K562 (cell line): ENCODE results near the gene HOXB7. TPM values are rescaled to one million over a fixed set of nuclear protein-coding genes. Genes with fewer than 3 reads are reported as not detected.

Source experiments
- NR3C1 ChIP-seq: sonication (generic); formaldehyde crosslinking; IDR thresholded peaks from 2 replicates; pipeline ENCODE4 v1.8.1; 2022; ENCODE audit warnings: missing genetic modification reagents
- SMAD2 ChIP-seq: fragments of 150-350 bp; IDR thresholded peaks from 2 replicates; pipeline ENCODE4 v1.6.1; 2014; ENCODE audit warnings: low read depth, mild to moderate bottlenecking, low read length
- ZBTB1 ChIP-seq: sonication (generic); formaldehyde crosslinking; IDR thresholded peaks from 2 replicates; pipeline ENCODE4 v1.8.1; 2023; ENCODE audit warnings: missing genetic modification reagents, low read depth, mild to moderate bottlenecking, borderline replicate concordance
- ZNF717 ChIP-seq: fragments of 250-450 bp; sonication (Bioruptor Pico); IDR thresholded peaks from 2 replicates; pipeline ENCODE4 v1.5.0; 2021
- polyA plus RNA-seq, 8 experiments: library from polyadenylated mRNA; depleted of rRNA in 4 of 8; stranded (reverse) in 5 of 8; unstranded in 3 of 8; fragments of >200 nt; fragmentation: Nextera tagmentation in 2 of 8; fragmentation: Illumina TruSeq in 1 of 8; extraction: Ambion mirVana in 2 of 8; extraction: Trizol in 1 of 8; gene quantifications; 2 replicates each; pipeline versions ENCODE4 v1.2.1 to v1.2.3, GENCODE V29; 2011 to 2014; ENCODE audit warnings: inconsistent platforms in 1 of 8, missing spikeins in 1 of 8
- total RNA-seq, 7 experiments: library from RNA; depleted of rRNA in 6 of 7; stranded (reverse); fragments of >200 nt in 6 of 7; fragmentation: Illumina TruSeq in 2 of 7; extraction: Trizol in 2 of 7; gene quantifications; 2 replicates each; pipeline versions ENCODE4 v1.2.1 to v1.2.3, GENCODE V29; 2011 to 2021; ENCODE audit warnings: low replicate concordance in 1 of 7
- TF ChIP-seq, protein P1 (sequence below), 2 experiments: fragments of 450-650 bp in 1 of 2; sonication (generic) in 1 of 2; formaldehyde crosslinking in 1 of 2; IDR thresholded peaks; 2 replicates each; pipeline versions ENCODE4 v1.7.1 to v1.9.0; 2016 to 2022; ENCODE audit warnings: inconsistent platforms in 1 of 2, mild to moderate bottlenecking in 1 of 2, missing genetic modification reagents in 1 of 2
- TF ChIP-seq, protein P2 (sequence below), 2 experiments: fragments of 450-650 bp; conservative IDR thresholded peaks; 2 replicates each; pipeline ENCODE4 v1.6.1; 2017; ENCODE audit warnings: mild to moderate bottlenecking in 2 of 2, moderate library complexity in 2 of 2
- TF ChIP-seq, protein P3 (sequence below): fragments of 250-450 bp; sonication (Bioruptor Pico); IDR thresholded peaks from 2 replicates; pipeline ENCODE4 v1.8.0; 2022; ENCODE audit warnings: moderate library complexity, mild to moderate bottlenecking, inconsistent platforms
- TF ChIP-seq, protein P4 (sequence below): sonication (generic); formaldehyde crosslinking; IDR thresholded peaks from 2 replicates; pipeline ENCODE4 v1.8.0; 2022; ENCODE audit warnings: mild to moderate bottlenecking, low read depth, missing genetic modification reagents
- TF ChIP-seq, protein P5 (sequence below): fragments of 450-650 bp; IDR thresholded peaks from one replicate; pipeline ENCODE4 v1.6.1; 2018; ENCODE audit warnings: mild to moderate bottlenecking, moderate library complexity; ENCODE audit not compliant: partially characterized antibody
- TF ChIP-seq, protein P6 (sequence below): fragments of 250-450 bp; sonication (Bioruptor Pico); IDR thresholded peaks from 2 replicates; pipeline ENCODE4 v1.4.0; 2020; ENCODE audit warnings: borderline replicate concordance

HOXB7 gene
- total and polyA plus RNA-seq, 9 of the 15 experiments (the other 6 are each of a cell fraction or from before 2014, with no cell fraction given) = 5.5 to 16.7 (median 8.3) TPM

DNA sequence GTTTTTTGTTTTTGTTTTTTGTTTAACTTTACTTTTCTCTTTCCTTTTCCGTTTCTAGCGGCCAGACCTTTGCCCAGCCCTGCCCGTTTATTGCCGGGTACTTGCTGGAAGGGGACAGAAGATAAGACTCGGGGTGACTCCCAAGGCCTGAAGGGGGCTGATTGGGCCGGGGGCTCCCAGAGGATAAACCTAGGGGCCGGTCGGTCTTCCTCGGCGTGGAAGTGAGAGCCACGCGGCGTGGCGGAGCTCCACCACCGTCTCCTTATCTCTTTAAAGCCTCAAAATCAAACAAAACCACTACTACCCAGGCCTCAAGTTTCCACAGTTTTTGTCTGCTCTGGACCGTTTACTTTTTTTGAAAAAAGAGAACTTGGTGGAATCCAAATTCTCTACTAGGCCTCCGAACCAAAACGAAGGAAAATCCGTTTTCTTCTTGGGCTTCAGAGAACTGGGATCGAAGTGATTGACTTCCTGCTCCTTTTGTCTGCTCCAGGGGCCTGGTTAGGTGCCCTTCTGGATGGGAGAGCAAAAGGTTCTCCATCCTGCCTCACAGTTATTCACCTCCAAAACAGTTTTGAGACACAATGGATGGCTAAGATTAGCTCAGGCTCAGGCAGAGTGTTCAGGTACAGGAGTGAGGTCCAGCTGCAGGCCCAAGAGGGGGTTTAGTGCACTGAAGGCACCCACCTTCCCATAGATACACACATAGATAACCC, 23.8 kb upstream of the HOXB7 start (continued):
- TF ChIP-seq, protein P1, sequence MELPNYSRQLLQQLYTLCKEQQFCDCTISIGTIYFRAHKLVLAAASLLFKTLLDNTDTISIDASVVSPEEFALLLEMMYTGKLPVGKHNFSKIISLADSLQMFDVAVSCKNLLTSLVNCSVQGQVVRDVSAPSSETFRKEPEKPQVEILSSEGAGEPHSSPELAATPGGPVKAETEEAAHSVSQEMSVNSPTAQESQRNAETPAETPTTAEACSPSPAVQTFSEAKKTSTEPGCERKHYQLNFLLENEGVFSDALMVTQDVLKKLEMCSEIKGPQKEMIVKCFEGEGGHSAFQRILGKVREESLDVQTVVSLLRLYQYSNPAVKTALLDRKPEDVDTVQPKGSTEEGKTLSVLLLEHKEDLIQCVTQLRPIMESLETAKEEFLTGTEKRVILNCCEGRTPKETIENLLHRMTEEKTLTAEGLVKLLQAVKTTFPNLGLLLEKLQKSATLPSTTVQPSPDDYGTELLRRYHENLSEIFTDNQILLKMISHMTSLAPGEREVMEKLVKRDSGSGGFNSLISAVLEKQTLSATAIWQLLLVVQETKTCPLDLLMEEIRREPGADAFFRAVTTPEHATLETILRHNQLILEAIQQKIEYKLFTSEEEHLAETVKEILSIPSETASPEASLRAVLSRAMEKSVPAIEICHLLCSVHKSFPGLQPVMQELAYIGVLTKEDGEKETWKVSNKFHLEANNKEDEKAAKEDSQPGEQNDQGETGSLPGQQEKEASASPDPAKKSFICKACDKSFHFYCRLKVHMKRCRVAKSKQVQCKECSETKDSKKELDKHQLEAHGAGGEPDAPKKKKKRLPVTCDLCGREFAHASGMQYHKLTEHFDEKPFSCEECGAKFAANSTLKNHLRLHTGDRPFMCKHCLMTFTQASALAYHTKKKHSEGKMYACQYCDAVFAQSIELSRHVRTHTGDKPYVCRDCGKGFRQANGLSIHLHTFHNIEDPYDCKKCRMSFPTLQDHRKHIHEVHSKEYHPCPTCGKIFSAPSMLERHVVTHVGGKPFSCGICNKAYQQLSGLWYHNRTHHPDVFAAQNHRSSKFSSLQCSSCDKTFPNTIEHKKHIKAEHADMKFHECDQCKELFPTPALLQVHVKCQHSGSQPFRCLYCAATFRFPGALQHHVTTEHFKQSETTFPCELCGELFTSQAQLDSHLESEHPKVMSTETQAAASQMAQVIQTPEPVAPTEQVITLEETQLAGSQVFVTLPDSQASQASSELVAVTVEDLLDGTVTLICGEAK (IDR thresholded peaks at IDR 0.05) = no peak
- TF ChIP-seq, protein P1 (CRISPR knock-in tag; IDR thresholded peaks at IDR 0.05) = no peak
- no peak for TF ChIP-seq SMAD2
- TF ChIP-seq, protein P2, sequence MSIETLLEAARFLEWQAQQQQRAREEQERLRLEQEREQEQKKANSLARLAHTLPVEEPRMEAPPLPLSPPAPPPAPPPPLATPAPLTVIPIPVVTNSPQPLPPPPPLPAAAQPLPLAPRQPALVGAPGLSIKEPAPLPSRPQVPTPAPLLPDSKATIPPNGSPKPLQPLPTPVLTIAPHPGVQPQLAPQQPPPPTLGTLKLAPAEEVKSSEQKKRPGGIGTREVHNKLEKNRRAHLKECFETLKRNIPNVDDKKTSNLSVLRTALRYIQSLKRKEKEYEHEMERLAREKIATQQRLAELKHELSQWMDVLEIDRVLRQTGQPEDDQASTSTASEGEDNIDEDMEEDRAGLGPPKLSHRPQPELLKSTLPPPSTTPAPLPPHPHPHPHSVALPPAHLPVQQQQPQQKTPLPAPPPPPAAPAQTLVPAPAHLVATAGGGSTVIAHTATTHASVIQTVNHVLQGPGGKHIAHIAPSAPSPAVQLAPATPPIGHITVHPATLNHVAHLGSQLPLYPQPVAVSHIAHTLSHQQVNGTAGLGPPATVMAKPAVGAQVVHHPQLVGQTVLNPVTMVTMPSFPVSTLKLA (conservative IDR thresholded peaks at IDR 0.05) = 0 out of 4 replicates have a peak, but pooled peaks of 1 of the 2 experiments have one; percentile 12
- TF ChIP-seq, protein P3, sequence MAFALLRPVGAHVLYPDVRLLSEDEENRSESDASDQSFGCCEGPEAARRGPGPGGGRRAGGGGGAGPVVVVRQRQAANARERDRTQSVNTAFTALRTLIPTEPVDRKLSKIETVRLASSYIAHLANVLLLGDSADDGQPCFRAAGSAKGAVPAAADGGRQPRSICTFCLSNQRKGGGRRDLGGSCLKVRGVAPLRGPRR = no peak
- TF ChIP-seq ZNF717 (CRISPR knock-in tag) = no peak
- TF ChIP-seq, protein P4, sequence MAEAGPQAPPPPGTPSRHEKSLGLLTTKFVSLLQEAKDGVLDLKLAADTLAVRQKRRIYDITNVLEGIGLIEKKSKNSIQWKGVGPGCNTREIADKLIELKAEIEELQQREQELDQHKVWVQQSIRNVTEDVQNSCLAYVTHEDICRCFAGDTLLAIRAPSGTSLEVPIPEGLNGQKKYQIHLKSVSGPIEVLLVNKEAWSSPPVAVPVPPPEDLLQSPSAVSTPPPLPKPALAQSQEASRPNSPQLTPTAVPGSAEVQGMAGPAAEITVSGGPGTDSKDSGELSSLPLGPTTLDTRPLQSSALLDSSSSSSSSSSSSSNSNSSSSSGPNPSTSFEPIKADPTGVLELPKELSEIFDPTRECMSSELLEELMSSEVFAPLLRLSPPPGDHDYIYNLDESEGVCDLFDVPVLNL = no peak
- TF ChIP-seq, protein P5, sequence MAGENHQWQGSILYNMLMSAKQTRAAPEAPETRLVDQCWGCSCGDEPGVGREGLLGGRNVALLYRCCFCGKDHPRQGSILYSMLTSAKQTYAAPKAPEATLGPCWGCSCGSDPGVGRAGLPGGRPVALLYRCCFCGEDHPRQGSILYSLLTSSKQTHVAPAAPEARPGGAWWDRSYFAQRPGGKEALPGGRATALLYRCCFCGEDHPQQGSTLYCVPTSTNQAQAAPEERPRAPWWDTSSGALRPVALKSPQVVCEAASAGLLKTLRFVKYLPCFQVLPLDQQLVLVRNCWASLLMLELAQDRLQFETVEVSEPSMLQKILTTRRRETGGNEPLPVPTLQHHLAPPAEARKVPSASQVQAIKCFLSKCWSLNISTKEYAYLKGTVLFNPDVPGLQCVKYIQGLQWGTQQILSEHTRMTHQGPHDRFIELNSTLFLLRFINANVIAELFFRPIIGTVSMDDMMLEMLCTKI = no peak
- no peak for TF ChIP-seq NR3C1 (CRISPR knock-in tag)
- TF ChIP-seq ZBTB1 (CRISPR knock-in tag) = no peak
- TF ChIP-seq, protein P6, sequence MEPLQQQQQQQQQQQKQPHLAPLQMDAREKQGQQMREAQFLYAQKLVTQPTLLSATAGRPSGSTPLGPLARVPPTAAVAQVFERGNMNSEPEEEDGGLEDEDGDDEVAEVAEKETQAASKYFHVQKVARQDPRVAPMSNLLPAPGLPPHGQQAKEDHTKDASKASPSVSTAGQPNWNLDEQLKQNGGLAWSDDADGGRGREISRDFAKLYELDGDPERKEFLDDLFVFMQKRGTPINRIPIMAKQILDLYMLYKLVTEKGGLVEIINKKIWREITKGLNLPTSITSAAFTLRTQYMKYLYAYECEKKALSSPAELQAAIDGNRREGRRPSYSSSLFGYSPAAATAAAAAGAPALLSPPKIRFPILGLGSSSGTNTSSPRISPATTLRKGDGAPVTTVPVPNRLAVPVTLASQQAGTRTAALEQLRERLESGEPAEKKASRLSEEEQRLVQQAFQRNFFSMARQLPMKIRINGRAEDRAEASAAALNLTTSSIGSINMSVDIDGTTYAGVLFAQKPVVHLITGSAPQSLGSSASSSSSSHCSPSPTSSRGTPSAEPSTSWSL (CRISPR knock-in tag) = no peak
